ENCODE results near the gene TGIF1.
"Not testable (repeated sequence)": the region's sequence is repeated elsewhere in the genome, so short reads cannot be mapped to it uniquely, and the experiment has no call there.

TGIF1 gene

GRCh38 chr18:3457261-3457724, 7.3 kb downstream of the TGIF1 start:
- DNase-seq, result no peak

- DNase-seq, result no peak
These were observed 8.4 kb downstream of the TGIF1 start for GRCh38 chr18:3458378-3458777.

- no peak for DNase-seq
These were observed 9.2 kb downstream of the TGIF1 start for GRCh38 chr18:3458952-3459853.

GRCh38 chr18:3460823-3461398, 10.9 kb downstream of the TGIF1 start:
- no peak for DNase-seq

GRCh38 chr18:3461704-3462103, 11.7 kb downstream of the TGIF1 start:
- DNase-seq, result no peak

GRCh38 chr18:3463051-3463450, 13.1 kb downstream of the TGIF1 start:
- no peak for DNase-seq

GRCh38 chr18:3466045-3466444, 16.1 kb downstream of the TGIF1 start:
- no peak for DNase-seq

- DNase-seq, result no peak
These were observed 16.9 kb downstream of the TGIF1 start for GRCh38 chr18:3466872-3467271.

GRCh38 chr18:3468066-3468705, 18.2 kb downstream of the TGIF1 start:
- no peak for DNase-seq

- no peak for DNase-seq
These were observed 18.9 kb downstream of the TGIF1 start for GRCh38 chr18:3468833-3469232.

- DNase-seq, result no peak
These were observed 21.2 kb downstream of the TGIF1 start for GRCh38 chr18:3471141-3471648.

GRCh38 chr18:3472121-3472520, 22.1 kb downstream of the TGIF1 start:
- not testable (repeated sequence) for DNase-seq

- no peak for DNase-seq
These were observed 22.9 kb downstream of the TGIF1 start for GRCh38 chr18:3472681-3473544.

GRCh38 chr18:3478262-3478978, 28.4 kb downstream of the TGIF1 start:
- DNase-seq, result no peak

- no peak for DNase-seq
These were observed 30.1 kb downstream of the TGIF1 start for GRCh38 chr18:3479978-3480509.

GRCh38 chr18:3480827-3481573, 31.0 kb downstream of the TGIF1 start:
- no peak for DNase-seq

- no peak for DNase-seq
These were observed 31.8 kb downstream of the TGIF1 start for GRCh38 chr18:3481696-3482210.

GRCh38 chr18:3482258-3482657, 32.3 kb downstream of the TGIF1 start:
- DNase-seq, result no peak

- no peak for DNase-seq
These were observed 35.5 kb downstream of the TGIF1 start for GRCh38 chr18:3485153-3486149.
